GM19468 (cell line): ENCODE results near the gene ZBTB21.
"Not testable (repeated sequence)": the region's sequence is repeated elsewhere in the genome, so short reads cannot be mapped to it uniquely, and the experiment has no call there.

Experiments
- ATAC-seq: cut with Tn5 transposase; IDR thresholded peaks from one replicate; pipeline ENCODE4 v1.9.1; 2021; ENCODE audit warnings: mild to moderate bottlenecking, moderate library complexity, moderate number of reproducible peaks; ENCODE audit not compliant: unreplicated experiment; ENCODE audit errors: extremely low read depth

The ZBTB21 gene

DNA sequence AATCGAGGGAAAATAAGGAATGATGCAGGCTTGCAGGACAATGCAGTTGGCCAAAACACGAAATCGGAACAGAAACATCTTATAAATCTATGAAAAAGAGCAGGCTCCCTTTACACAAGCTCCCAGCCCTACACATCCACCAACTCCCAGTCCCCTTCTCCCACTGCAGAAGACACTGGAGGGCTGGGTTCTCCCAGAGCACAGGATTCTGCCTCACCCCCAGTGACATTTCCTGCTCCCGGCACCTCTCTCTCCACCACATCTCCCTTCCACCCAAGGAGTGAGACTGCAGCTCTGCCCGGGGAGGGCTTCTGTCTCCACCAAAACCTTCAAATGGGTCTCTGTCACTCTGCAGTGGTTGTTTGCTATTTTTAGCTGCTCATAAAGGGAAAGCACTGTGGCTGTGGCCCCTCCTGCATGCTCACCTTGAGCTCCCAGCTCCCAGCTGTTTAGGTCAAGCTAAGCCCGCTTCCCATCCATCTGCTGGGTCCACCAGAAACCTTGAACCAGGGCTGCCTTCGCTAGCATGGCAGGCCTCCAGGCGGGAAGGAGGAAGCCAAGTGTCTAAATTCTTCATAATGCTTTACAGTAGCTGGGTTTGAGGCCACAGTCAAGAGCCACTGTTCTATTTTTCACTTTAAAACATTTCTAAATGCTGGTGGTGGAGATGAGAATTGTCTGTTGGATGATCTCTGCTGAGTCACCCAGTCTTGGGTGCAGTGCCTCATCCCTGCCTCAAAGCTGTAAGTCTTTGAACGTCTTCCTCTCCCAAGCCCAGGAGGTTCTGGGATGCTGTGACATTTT, 53.0 kb downstream of the ZBTB21 start:
- no peak for ATAC-seq

DNA sequence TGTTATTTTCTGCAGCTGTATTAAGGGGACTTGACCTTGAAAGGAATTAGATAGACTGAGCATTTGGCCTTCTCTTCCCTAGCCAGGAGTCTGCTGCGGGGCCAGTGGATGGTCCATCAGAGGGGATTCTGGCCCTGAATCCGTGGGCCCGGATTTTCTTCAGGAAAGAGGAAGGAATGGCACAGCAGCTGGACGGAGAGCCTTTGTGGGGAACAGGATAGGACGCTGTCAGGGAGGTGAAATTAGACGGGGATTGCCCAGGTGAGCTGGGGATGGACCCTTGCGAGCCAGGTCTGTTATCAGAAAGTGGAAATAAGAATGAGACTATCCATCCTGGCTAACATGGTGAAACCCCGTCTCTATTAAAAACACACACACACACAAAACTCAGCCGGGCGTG, 54.6 kb downstream of the ZBTB21 start:
- ATAC-seq: no peak

DNA sequence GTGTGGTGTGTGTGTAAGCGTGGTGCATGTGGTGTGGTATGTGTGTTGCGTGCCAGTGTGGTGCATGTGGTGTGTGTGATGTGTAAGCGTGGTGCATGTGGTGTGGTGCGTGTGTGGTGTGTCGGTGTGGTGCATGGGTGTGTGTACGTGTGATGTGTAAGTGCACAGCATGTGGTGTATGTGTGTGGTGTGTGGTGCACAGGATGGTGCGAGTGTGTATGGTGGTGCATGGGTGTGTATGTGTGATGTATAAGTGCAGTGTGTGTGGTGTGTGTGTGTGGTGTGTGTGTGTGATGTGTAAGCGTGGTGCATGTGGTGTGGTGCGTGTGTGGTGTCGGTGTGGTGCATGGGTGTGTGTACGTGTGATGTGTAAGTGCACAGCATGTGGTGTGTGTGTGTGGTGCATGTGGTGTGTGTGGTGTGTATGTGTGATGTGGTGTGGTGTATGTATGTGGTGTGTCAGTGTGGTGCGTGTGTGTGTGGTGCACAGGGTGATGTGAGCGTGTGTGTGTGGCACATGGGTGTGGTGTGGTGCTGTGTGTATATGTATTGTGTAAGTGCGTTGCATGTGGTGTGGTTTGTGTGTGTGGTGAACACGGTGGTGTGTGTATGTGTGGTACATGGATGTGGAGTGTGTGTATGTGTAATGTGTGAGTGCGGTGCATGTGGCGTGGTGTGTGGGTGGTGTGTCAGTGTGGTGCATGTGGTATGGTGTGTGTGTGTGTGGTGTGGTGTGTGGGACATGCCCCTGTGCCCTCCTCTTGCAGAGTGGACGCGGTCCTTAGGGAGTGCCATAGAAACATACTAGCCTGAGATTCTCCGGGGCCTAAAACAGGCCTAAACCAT, 55.3 kb downstream of the ZBTB21 start:
- ATAC-seq: no peak

DNA sequence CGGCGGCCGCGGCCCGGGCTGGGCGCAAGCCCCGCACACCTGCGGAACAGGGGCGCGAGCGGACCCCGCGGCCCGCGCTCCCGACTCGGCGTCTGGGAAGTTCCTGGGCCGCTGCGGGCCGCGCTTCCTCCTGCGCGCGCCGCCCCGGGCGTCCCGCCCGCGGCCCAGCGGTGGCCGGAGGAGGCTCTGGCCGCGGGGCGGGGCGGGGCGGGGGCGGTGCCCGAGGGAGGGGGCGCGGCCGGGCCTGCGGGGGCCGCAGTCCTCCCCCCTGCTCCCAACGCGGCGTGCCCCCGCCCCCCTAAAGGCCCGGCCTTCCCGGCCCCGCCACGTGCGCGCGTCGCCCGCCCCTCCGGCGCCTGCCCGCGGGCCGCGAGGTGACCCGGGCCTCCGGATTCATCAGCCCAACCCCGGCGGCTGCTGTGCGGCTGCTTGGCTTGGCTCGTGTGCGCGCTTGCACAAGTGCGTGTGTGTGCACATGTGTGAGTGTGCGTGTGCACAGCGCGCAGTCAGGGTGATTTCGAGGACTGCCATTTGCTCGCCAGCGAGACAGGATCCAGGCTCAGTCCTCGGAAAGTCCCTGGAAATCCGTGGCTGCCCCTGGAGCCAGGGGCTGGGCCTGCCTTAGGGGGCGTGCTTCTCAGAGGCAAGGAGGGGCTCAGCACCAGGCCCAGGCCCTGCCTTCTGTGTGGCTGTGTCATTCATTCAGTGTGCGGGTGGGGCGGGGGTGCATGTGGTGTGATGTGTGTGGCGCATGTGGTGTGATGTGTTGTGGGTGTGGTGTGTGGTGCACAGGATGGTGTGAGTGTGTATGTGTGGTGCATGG, 56.1 kb downstream of the ZBTB21 start, which contains the start of gene C2CD2:
Gene C2CD2, minus strand, starts transcription at position 188 of the 823 bp plus-strand sequence. CDS start 370 bp downstream, outside the sequence.
- peak; percentile 37 for ATAC-seq

DNA sequence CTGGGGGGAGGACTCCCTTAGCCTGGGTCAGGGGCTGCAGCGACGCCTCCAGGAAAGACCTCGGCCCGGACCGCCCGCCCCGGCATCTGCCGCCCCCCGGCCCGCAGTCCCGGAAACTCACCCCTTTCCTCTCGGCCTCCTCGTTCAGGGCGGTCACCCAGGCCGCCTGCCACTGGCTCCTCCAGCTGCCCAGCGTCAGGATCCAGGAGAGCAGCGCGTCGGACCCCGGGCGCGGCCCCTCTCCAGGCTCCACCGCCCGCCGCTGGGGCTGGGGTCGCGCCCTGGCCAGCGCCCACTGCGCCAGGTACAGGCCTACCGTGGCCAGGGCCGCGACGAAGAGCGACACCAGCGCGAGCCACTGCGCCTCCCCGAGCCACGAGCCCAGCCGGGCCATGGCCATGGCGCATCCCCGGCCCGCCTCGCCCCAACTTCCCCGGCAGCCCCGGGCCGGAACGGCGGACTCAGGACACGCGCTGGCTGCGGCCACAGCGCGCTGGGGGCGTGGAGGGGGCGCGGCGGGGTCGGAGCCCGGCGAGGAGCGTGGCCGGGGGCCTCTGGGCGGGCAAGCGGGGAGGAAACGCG, 56.8 kb downstream of the ZBTB21 start:
- no peak for ATAC-seq

DNA sequence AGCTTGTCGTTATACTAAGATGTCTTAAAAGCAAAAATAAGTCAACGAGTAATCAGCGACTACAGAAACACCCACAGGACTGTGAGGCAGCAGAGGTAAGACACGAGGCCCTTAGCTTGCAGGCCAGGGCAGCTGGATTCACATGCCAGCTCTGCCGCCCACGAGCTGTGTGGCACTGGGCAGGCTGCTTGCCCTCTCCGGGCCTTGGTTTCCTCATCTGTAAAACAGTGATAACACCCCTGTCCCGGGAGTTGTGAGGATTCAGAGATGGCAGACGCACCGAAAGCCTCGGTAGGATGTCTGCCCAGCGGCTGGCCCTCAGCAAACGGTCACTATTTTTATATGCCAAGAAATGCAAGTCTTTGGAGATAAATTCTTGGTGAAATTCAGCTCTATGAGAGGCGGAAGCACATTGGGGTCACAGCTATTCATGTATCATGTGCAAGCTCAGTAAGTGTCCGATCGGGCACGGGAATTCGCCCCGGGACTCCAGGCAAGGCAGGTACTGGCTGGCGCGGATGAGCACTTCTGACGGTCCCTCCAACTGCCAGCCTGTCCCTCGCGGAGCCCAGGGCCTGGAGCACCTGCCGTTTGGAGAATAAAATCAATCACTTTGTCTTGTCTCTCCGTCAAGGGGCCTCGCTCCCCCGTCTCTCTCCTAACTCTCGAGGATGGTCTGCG, 57.5 kb downstream of the ZBTB21 start:
- ATAC-seq: no peak

DNA sequence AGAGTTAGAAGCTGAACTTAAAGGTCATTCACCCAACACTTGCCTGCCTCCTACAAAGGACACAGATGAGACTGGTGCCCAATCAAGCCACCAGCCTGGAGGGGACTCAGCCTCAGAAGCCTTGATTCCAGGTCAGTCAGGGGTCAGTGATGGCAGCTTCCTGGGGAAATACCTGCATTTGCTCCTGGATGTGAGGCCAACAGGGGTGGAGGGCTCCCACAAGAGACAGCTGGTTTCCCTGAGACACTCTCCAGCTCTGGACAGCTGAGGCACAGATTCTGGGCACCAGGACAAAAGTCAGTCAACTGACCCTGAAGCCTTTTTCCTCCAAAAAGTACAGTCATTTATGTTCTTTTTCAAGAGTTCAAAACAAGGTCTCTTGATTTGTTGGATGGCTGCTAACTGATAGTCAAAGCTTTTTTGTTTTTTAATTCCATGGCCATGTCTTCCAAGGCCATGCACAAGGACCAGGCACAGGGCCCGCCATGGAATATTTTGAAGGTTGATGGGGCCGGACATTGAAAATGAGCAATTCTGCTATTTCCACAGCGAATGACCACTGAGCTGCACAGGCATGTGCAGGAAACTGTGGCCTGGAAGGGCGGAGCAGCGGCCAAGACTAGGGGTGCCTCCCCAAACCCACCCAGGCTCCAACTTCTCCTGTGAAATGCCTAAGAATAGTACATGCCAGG, 58.1 kb downstream of the ZBTB21 start:
- ATAC-seq: no peak

DNA sequence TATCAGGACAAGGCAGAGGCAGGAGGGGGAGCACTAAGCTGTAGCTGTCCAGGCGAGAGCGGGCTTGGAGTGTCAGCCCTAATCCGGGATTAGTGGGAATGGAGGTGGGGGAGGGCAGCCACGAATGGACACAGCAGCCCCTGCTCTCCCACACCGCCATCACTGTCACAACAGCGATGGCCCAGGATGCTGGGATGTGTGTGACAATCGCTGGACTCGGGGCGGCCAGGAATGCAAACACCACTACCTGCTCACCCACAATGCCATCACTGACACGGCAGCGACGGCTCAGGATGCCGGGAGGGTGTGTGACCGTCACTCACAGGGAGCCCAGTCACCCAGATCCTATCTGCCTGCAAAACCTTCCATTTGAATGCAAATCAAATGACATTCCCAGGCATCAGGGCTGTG, 59.2 kb downstream of the ZBTB21 start:
- no peak for ATAC-seq

DNA sequence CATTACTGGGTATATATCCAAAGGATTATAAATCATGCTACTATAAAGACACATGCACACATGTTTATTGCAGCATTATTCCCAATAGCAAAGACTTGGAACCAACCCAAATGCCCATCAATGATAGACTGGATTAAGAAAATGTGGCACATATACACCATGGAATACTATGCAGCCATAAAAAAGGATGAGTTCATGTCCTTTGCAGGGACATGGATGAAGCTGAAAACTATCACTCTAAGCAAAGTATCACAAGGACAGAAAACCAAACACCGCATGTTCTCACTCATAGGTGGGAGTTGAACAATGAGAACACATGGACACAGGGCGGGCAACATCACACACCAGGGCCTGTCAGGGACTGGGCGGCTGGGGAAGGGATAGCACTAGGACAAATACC, 60.5 kb downstream of the ZBTB21 start:
- ATAC-seq: not testable (repeated sequence)

DNA sequence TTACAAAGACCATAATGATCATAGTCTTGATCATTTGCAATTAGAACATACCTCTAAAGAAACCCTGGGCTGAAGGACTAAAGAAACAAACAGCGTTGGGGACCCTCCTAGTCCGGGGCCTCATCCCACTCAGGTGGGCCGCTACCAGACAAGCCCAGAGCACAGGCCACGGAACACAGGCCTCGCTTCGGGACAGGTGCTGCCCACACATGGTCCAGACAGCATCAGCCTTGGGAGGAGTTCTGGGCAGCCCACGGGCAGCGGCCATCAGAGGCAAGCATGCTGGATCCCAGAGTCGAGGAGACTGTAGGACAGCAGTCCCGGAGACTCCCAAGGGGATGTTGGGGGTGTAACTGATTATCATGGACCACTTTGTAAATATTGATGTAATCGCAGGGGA, 61.3 kb downstream of the ZBTB21 start:
- ATAC-seq: no peak

DNA sequence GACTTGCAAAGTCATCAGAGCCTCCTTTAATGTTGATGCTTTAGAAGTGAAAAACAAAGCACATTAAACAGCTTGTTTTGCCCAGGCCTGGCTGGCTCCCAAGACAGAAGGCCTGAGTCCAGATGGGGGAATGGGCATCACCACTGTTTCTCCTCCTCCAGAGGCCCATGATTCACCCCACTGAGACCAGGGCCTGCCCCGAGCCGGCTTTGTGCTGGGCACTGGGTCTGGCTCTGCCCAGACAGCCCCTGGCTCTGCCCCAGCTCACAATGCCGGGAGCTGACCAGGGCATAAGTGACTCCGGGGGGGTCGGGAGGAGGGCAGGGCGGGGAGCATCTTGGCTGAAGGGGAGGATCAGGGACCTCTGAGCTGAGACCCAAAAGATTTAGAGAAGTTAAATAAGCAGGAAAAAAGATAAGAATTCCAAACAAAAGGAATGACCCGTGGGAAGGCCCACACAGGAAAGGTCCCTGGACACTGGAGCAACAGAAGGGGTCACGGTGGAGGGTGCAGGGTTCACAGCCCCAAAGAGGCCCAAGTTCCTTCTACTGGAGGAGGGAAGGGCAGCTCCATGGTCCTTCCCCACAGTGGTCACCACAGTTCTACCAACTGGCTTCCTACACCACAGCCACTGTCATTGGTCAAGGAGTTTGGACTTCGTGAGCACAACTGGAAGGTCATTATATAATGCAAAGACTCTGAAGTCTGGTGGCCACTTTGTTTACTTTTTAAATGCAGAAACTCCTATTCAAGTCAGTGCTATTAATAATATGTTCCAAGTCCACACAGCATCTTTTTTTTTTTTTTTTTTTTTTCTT, 61.9 kb downstream of the ZBTB21 start:
- ATAC-seq: no peak

DNA sequence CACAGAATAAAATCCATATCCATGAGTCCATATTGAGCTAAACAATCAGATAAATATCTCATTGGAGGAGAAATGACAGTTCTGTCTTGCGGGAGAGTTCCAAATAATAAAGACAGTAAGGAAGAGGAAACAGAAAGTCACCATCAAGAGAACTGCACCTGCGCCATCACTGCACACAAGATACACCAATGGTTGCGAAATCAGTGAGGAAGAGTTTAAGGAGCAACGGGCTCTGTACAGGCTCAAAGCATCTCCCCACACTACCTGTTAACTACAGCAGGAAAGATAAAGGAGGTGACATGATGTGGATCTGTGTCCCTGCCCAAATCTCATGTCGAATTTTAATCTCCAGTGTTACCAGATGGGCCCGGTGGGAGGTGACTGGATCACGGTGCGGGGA, 64.2 kb downstream of the ZBTB21 start:
- no peak for ATAC-seq

DNA sequence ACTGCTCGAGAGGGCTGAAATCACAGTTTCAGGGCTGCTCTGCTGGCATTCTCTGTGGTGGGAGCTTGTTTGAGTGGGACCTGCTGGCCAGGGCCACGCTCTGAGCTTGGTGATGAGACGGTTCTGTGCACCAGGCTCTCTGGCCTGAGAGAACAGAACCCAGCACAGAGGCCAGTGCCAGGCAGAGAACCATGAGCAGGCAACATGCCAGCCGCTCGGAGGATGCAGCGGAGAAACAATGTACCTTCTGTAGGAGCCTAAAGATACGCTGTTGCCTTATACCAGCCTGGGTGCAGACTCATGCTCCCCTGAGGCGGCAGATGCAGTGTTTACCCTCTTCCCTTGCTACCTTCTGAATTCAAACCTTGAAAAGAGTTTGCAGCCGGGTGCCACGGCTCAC, 66.3 kb downstream of the ZBTB21 start:
- ATAC-seq: no peak

DNA sequence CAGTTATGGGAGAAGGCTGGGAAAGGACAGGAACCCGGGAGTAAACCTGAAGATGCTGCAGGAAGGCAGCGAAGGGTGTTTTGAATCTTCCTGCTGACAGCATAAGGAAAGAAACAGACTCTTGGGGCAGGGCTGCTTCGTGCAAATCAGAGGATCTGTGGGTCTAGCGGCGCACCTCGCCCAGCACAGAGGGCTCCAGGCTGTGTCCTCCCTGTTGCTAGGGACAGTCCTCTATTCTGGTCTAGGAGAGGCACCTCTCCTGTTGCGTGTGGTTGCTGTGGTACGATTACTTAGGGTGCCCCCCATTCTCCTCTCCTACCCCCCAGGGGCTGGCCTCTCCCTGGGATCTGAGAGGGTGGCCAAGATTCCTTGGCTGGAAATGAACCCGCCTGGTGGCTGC, 67.7 kb downstream of the ZBTB21 start:
- ATAC-seq: no peak

DNA sequence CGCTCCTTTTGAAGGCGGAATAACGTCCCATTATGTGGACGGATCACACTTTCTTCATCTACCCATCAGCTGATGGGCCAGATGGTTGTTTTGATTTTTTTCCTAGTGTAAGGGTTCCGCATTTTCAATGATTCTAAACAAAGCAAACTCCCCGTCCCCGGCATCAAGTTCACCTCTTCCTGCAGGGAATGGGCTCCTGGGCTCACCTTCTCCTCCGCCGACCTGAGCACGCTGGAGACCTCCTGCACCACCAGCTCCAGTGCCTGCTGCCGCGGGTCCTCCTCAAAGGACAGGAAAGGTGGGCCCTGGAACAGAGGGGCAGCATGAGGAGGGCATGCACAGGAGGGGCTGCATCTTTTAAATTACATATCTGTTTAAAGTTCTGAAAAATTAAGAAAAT, 68.2 kb downstream of the ZBTB21 start:
- ATAC-seq: no peak

DNA sequence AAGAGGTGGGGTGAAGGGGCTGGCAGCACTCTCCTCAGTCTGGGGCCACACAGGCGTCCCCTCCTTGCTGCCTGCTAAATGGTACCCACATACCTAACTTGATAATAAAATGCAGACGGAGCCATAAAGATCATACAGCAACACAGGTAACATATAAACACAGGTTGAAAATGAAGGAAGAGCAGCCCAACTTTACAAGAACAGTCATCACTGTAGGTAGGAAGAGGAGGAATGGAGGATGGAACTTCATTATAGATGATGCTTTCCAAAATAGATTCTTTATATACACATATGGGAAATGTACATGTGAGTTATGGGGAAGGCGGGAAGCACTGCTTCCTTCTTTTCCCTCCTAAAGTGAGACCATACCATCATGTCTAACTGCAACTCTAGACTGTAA, 69.7 kb downstream of the ZBTB21 start:
- no peak for ATAC-seq

DNA sequence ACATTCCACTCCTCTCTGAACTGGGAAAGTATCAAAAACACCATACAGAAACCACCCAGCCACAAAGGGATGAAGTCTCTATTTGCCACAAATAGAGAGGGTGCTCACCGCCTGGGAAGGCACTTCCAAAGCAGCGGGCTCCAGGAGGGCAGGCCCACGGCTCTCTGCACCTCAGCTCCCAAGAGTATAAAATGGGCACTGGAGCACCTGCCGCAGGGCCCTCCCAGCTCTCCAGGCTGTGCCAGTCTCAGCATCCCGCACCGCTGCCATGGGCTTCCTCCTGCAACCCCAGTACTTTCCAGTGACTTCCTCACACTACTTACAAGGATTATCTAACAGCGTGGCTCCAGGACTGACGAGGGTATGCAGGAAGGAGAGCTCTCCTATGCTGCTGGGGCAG, 70.8 kb downstream of the ZBTB21 start:
- ATAC-seq: no peak
